Activated CD8-positive, alpha-beta memory T cell treated with anti-CD3 and anti-CD28 coated beads, Interleukin-2, amount 50 U/mL, for 4 hours (primary cell): ENCODE data around the gene DMBX1.

ENCODE experiments used
- DNase-seq: peaks from one replicate; pipeline ENCODE4 v3.0.0-alpha.2; 2020

Gene DMBX1

DNA sequence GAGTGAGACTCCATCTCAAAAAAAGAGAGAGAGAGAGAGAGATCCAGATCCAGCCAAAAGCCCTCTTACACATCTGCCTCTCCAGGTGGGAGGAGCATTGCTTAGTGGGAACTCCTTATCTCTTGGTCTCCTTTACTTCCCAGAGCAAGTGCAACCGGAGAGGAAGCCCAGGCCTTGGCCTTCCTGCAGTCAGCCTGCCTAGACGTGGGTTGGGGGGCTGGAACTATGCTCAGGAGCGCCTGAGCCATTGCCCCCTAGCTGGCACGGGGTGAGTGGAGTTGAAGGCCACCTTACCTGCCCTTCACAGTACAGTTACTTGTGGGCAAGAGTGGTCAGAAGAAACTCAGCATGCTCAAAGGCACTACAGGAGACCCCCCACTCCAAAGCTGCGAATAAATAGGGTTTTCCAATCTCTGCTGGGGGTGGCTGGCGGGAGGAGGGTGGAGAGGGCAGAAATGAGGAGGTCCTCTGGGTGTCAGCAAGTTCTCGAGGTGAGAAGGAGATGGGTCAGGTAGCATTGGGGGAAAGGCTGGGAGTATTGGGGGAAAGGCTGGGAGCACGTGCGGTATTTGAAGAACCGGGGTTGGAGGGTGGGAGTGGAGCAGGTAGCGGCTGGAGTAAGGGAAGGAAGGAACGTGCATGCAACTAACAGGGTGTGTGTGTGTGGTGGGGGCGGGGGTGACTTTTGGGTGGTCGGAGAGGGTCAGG lies 4.7 kb upstream of the DMBX1 start:
- no peak for DNase-seq

DNA sequence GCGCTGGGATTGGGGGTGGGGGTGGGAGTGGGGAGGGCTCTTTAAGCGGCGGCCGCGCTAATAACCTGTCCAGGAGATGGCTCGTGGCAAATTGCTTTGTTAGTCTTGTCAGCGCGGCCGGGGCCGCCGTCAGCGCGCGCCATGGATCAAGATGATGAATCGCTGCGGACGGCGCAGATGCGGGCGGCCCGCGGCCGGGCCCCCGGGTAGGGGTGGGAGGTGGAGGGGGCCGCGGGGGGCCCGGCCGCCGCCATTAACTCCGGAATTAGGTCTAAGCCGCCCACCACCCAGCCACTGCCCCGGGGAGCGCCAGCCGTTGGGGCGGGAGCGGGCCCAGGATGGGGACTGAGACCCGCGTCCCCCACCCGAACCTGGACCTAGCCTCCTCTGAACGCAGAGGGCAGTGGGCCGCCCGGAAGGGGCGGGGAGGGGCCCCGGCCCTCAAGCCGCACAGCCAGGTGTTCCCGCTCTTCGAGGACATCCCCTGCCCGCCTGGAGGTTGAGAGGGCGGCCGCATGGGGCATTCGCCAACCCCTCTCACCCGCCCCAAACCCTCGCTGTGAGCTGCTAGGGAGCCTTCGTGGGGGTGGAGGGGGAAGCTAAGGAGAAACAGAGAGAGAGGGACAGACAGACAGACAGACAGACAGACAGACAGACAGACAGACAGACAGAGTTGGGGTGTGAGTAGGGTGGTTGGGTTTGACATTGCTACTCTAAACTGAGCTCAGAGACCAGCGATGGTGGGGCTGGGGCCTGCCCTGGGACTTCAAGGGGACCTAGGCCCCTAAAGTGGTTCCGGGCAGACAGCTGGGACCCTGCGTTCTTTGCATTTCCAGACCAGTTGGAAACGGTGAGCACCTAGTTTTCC lies 3.8 kb upstream of the DMBX1 start:
- no peak for DNase-seq

DNA sequence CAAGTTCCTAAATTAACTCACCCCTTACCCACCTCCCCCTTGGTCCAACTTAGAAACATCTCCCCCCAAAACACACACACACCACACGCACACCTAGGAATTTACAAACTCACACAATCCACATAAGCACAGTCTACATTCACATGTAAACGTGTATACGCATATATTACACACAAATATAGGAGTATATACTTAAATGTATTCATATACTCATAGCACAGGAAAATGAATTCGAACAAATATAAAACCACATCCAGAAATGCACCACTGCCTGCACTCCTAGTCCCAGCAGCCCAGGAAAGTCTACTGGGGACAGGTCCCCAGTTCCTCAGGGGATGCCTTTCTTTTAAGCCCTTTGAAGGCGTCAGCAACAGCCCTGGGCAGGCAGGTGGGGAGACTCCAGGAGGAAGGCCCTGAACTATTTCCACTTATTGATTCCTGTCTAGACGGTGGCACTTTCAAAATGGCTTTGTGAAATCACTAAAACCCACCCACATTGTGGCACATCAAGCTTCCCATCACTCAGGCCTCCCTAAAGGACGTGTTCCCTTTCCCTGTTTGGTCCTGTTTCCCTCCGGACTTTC lies 3.1 kb upstream of the DMBX1 start:
- DNase-seq: no peak

DNA sequence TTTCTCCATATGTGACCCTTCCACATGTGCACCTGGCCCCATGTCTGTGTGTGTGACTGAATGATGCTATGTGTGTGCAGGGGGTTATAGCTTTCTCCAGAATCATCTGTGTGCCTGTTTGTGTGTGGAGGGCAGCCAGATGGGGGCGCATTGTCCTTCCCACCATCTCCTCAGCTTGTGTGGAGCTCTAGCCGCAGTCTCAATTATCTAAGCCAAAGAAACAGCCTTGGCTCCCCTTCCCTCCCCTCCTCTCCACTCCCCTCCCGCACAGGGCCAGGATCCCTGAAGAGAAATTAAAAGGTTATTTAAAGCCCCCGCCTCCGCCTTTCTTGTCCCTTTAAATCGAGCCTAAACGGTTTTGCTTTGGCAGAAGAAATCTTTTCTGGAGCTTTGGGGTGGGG lies 1.8 kb upstream of the DMBX1 start:
- DNase-seq: no peak

DNA sequence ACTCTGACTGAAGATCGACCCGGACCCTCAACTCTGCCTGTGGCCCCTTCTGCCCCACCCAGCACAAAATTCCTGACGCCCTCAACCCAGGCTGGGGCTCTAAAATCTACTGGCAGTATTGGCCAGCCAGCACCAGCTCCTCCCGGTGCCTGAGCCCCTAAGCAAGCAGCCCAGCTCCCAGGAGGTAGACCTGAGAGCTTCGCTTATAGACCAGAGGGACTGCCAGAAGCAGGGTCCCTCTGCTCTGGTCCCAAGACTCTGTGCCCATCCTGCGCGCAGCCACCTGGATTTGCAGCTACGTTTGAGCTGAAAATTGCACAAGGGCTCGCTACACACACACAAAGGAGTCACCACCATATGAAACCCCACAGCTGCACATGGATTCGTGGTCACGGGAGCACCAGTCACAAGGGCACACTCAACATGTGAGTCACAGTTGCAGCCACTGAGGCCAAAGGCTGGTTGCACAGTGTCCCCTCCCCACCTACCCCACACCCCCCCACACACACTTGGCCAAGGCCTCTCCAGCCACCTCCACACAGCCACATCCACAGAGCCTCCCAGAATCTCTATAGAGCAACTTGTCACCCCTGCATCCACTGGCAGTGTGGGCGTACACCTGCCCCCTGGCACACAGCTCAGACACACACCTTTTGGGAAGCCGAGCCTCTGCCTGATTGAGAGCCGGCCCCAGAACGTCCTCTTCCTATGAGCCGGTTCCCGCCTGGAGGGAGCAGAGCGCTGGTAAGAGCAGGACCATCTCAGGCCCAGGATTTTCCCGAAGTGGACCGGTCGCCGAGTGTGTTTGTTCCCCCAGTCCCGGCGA lies 1.1 kb upstream of the DMBX1 start:
- DNase-seq: no peak

DNA sequence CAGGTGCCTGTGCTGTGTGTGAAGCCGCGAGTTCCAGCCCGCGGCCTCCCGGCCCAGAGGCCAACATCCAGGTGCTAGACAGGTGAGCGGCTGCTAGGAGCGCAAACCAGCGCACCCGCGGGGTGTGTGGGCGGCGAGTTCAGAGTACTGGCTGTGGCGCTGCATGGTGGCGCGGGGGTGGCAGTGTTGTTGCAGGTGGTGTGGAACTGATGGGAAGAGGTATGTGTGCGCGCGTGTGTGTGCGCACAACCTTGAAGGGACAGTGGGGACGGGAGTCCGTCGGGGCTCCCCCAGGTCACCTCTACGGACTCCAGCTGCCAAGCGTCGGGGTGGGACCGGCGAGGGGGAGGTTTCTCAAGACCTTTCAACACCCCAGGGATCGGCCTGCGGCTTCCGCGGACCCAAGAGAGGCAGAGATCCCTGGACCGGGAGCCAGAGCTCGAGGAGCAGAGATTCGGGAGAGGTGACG lies 433 bp upstream of the DMBX1 start:
- DNase-seq: peak; percentile 40

DNA sequence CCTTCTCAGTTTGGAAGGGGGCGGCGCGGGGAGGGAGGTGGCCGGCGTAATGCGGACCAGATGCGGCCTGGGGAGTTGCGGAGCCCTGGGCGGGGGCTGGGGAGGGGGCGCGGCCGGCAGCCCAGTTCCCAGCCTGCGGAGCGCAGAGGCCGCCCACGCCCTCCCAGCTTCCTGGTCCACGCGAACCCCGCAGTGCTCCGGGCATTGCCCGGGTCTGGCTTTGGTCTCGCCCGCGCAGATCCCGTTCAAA lies 695 bp downstream of the DMBX1 start:
- no peak for DNase-seq

DNA sequence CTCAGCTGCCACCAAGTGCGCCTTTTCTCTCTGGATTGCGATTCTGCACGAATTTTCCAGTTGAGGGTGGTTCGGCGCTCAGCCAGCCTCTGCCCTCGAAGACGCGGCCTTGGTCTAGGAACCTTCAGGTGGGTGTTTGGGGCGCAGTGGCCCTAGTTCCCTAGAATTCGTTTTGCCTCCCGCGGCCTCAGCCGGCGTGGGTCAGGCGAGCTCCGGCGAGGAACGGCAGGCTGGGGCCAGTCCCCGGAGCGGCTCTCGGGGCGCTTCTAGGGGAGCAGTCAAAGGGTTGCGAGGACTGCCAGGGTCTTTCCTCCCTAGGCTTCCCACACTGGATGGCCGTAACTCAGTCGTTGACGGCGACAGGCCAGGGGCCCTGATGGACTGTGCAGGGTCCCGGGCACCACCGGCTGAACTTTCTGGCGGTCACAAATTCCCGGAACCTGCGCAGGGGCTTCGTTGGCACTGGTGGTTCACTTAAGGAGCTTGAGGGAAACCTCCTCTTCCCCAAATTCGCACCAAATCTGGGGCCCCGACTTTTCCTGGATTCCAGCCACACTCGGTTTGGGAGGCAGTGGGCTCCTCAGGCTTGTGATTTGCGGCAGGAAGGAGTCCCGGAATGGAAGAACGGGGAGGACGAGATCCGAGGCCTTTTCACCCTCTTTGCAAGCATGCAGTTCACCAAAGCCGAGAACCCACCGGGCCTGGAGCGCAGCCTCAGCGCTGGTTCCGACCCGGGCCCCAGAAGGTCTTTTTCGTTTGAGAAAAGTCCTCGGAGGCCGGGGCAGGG lies 1.2 kb downstream of the DMBX1 start:
- DNase-seq: no peak

DNA sequence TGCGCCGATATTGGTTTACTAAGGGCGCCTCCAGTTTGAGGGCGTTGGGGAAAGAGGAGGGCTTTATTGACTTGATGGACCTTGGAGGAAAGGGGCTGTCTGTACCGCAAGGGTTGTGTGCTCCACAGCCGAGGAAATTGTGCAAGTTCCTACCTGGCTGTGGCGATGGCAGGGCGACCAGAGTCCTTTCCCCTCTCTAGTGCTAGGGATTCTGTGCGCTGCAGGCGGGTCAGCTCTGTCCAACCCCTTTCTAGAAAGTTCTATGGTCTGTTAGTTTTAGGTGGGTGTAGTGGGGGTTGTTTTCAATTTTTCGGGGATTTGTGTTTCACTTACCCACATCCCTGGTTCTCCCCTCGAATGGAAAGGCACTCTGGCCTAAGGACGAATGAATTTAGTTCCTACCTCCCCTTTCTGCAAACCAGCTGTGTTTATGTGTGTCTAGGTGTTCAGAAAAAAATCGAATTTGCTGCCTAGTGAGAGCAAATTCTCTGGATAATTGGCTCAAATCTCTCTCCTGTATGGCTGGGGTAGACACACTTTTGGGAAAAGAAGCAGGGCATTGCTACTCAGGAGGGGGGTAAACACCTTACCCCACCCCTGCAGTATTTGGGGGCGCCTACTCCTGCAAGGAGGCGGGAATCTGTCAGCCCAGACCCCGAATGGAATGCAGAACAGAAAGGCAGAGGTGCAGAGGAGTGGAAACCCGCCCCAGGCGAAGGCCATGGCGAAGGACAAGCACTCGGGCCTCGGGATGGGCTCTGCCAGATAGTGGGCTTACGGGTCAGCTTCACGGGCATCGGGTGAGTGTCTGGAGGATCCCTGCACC lies 2.0 kb downstream of the DMBX1 start:
- no peak for DNase-seq

DNA sequence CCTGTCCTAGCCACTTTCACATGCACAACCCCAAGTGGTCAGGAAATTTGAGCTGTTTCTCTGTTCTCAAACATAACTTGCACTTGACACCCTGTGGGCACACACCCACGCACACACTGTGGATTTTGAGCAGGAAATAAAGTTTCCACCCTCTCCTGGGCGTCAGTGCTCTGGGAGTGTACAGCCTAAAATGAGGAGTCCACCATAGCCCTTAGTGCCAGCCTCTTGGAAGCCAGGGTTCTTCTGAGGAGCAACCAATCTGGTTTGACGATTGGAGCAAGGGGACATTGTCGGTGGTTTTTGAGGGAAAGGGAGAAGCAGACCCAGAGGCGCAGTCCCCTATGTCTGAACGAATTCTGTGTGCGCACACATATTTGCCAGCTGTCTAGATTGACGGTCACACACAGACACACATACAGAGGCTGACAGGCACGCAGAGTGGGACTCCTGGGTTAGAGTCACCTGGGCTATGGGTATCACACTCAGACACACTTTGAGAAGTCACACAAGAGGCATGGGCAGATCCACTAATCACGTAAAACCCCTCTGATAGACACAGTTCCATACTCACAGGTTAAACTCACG lies 2.7 kb downstream of the DMBX1 start:
- no peak for DNase-seq

DNA sequence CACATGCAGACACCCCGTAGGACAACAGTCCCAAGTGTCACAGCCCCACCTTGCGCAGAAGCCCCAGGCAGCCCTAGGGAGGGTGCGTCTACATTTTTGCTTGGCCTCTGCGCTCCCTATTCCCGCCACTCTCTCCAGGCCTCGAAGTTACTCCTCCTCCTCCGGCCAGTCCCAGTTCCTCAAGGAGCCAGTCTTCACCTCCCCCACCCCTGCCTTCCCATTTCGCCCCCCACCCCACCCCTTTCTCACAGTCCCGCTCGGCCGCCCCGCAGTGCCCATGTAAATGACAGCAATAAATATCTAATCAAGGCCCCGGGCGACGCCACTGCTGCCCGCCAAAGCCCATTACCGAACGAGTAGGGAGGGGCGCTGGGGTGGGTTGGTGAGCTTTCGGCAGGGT lies 3.2 kb downstream of the DMBX1 start:
- DNase-seq: no peak

DNA sequence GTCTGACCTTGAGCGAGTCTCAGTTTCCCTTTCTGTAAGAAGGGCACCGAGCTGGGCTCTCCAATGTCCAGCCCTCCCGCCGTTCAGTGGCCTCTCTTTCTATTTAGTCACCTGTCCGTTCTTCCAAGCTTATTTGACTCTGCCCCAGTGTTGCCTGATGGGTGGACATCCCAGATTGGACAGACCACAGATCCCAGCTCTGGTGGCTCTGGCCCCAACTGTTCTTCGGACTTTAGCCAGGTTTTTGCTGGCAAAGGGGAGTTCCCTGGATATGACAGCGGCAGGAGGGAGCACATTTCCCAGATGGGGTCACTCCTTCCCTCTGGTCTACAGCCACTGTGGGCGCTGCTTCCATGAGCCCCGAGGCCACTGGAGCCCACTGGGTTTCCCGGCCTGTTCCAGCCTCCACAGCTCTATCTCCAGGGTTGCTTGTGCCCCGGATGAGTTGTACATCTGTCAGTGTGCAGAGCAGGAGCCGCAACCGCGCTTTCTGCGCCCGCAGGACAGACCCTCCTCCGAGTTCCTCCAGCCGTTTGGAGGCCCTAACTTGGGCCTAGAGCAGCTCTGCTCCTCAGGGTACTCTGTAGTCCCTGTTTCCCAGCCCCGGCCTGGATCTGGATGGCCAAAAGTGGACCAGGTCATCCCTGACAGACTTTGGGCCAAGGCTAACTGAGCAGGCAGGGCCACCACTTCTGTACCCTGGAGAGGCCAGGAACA lies 3.8 kb downstream of the DMBX1 start:
- DNase-seq: no peak

DNA sequence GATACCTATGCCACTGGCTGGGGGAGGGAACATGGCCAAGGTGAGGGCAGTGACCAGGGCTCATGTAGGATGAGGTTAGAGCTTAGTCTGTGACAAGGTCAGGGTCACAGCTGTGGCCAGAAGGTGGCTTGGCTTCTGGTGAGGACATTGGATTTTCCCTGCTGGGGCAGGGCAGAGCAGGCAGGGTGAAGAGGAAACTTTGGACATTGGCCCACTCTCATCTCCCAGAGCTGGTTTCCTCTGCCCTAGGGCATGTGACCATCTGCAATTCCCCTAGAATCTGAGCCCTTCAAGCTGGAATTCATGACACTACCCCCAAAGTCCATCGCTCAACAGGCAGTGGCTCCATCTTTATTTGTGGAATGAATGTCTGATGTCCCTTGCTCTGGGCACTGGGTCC lies 5.3 kb downstream of the DMBX1 start:
- DNase-seq: no peak

DNA sequence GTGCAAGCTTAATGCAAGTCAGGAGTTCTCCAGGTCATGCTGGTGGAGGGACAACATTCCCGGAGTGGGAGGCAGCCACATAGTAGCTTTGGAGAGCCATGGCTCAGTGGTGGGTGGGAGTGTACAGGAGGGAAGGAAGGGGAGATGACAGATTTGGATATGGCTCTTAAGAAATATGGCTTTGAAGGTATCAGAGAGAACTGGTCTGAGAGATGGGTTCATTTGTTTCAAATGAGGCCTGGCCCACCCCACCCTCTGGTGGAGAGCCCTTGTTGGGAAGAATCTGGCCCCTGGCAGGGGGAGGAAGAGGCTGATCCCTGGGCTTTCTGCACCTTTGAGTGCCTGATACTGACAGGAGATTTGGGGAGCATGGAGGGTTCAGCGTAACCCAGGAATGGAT lies 6.1 kb downstream of the DMBX1 start:
- no peak for DNase-seq

DNA sequence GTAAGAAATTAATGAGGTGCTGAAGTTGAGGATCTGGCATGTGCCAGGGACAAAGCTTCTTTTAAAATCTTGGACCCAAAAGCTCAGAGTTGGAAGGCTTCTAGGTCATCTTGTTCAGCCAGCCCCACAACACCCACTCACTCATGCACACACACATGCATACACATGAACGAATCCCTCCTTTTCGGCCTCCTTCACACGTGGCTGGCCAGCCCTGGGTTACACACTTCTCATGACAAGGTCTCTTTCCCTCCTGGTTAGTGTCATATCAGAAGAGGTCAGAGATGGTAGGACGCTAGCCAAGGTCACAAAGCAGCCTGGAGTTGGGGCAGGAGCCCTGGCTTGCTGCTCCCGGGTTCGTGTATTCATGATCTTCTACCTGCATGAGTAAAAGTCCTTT lies 6.9 kb downstream of the DMBX1 start:
- no peak for DNase-seq

DNA sequence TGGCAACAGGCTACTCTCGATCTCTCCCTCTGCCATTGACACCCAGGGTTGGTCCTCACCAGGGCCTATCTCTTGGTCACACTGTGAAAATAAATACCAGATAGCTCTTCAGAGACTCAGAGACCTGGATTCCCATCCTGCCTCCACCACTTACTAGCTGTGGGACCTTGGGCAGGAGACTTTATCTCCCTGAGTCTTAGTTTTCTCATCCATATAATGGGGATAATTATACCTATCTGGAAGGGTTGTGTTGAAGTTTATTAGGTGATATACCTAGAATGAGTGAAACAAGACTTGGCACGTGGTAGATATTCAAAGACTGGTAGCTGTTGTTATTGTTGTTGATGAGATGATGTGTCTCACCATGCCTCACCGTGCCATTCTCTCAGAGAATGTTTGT lies 7.4 kb downstream of the DMBX1 start:
- no peak for DNase-seq

DNA sequence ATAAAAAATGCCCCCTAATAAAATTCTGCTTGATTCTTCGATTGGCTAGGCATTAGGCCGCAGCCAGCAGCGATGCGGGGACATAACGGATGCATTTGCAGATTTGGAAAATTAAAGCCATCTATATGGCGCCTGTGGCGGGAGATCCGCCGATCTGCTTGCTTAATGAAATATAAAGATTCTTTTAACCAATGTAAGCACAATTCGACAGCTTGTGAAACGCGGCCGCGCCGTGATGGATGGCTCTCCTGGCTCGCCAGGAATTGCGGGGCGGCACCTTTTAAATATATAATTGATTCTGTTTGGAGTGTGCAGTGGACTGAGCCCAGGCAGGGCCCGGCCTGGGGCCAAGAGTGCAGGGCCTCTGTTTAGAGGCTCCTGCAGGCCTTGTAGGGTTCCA lies 8.0 kb downstream of the DMBX1 start:
- no peak for DNase-seq

DNA sequence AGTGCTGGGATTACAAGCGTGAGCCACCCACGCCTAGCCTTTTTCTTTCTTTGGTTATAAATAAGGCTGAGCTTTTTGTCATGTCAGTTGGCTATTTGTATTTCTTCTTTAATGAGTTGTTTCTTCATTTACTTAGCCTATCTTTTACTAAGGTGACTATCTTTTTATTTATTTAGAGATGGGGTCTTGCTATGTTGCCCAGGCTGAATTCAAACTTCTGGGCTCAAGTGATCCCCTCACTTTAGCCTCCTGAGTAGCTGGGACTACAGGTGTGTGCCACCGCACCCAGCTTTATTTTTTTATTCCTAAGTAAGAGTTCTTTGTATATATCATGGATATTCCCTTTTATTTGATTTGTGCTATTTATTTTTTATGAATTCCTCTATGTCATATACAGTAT lies 11.9 kb downstream of the DMBX1 start:
- DNase-seq: no peak

DNA sequence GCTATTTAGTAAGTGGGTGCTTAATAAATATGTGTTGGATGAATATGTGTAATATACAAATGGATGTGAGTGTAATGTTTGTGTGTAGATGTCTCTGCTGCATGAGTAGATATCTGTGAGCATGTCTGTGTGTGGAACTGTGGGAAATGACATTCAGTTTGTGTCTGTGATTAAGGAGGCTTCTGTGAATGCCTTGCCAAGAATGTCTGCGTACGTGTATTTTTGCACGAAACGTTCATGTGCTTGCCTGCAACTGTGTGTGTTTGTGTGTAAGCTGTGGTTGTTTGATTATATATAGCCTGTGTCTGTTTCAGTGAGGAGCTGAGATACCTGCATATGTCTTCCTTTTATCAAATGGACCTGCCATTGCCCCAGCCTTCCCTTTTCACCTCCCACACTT lies 13.8 kb downstream of the DMBX1 start:
- no peak for DNase-seq

DNA sequence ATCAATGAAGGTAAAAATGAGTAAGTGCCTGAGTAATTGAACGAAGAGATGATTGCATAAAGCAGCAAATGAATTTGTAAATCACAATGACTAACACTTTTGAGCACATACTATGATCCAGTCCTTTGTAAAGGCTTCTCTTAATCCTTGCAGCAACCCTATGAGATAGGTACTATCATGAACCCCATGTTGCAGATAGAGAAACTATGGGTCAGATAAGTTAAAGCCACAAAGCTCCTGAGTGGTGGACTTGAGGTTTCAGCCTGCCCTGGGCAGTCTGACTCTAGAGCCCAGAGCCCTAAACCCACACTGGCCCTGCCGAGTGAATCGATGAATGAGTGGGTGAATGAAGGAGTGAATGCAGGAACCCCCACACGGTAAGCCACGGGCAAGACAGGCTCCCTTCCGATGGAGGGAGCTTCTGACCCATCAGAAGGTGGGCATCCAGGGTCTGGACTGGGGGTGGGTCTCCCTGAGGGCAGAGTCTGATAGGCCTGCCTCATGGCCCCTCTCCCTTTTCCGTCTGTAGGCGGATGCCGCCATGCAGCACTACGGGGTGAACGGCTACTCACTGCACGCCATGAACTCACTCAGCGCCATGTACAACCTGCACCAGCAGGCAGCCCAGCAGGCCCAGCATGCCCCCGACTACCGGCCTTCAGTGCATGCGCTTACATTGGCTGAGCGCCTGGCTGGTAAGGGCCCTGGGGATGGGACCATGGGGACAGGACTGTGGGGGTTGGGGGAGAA lies 17.0 kb downstream of the DMBX1 start:
- no peak for DNase-seq
